ENCODE measurements around the gene TRIM38. TPM values are rescaled to one million over a fixed set of nuclear protein-coding genes. Genes with fewer than 3 reads are reported as not detected.

The TRIM38 gene
- polyA plus RNA-seq, 1 donor from 2014 or later, result not detected

GRCh38 chr6:25991785-25992412 lies 29.3 kb downstream of the TRIM38 start:
- H3K9ac ChIP-seq (ENCODE audit: low read length), result peak overlapping the region; percentile 22

More at GRCh38 chr6:25991785-25992412, 29.3 kb downstream of the TRIM38 start:
- H3K79me2 ChIP-seq (replicated peaks; ENCODE audit: insufficient read depth, low read length), result no peaks in the 10 kb centered on the region
- H3K27me3 ChIP-seq (ENCODE audit: insufficient read depth, low read depth, low read length), result peaks cover 6% of the 10 kb centered on the region
- H3K36me3 ChIP-seq (ENCODE audit: insufficient read depth, low read length), result no peaks in the 10 kb centered on the region
- H3K9me3 ChIP-seq (ENCODE audit: low read length), result no peaks in the 10 kb centered on the region
- H3K4me3 ChIP-seq (ENCODE audit: low read length), result peak overlapping the region; percentile 64
- no peaks in the 10 kb centered on the region for H3F3A ChIP-seq (ENCODE audit: insufficient read depth, low read length, poor library complexity, severe bottlenecking)
- H3K27ac ChIP-seq (ENCODE audit: low read length), result no peak overlapping the region
- peak overlapping the region; percentile 31 for H3K4me2 ChIP-seq (ENCODE audit: low read length)
- no peaks in the 10 kb centered on the region for H4K20me1 ChIP-seq (ENCODE audit: insufficient read depth)
- no peak overlapping the region for H2AFZ ChIP-seq (ENCODE audit: low read depth, low read length)
- no peaks in the 10 kb centered on the region for H3K9me2 ChIP-seq (ENCODE audit: insufficient read depth, low read length)
- TF ChIP-seq CTCF (IDR thresholded peaks at IDR 0.05; ENCODE audit: poor library complexity, severe bottlenecking) (no peak), TAF1 (IDR thresholded peaks at IDR 0.05; ENCODE audit: low read depth) (no peak), EZH2 (IDR thresholded peaks at IDR 0.05; ENCODE audit: borderline replicate concordance, insufficient read depth, low read length, poor library complexity, severe bottlenecking) (no peak), RAD21 (conservative IDR thresholded peaks at IDR 0.05) (no peak), REST (IDR thresholded peaks at IDR 0.05; ENCODE audit: borderline replicate concordance) (no peak), EP300 (conservative IDR thresholded peaks at IDR 0.05; ENCODE audit: poor library complexity, severe bottlenecking) (no peak), SMC3 (conservative IDR thresholded peaks at IDR 0.05; ENCODE audit: poor library complexity) (no peak), MXI1 (conservative IDR thresholded peaks at IDR 0.05; ENCODE audit: poor library complexity, severe bottlenecking) (no peak), POLR2AphosphoS5 (IDR thresholded peaks at IDR 0.05) (no peak)

All from neural cell (in vitro differentiated cells).